Calu3 (cell line): ENCODE results near the gene CNTN1. TPM values are rescaled to one million over a fixed set of nuclear protein-coding genes. Genes with fewer than 3 reads are reported as not detected.

Experiments
- BruUV-seq: library from RNA; stranded (reverse); fragments of 400-500 nt; replicated peaks from 2 replicates; lab custom pipeline; 2021; lab: Mats Ljungman, UMichigan
- CTCF ChIA-PET: fragments of 300-600 bp; sonication (Branson Sonifier 250); formaldehyde crosslinking; loops from one replicate; lab custom pipeline; 2022; ENCODE audit warnings: antibody characterized with exemption; lab: Charles Lee
- DNase-seq: peaks from one replicate; pipeline ENCODE4 v3.0.0; 2022
- H3K27ac Mint-ChIP-seq: one replicate; pipeline ENCODE4 v1.8.0; 2022; ENCODE audit warnings: mixed read lengths; ENCODE audit not compliant: unreplicated experiment
- H3K27me3 Mint-ChIP-seq: one replicate; pipeline ENCODE4 v1.8.0; 2022; ENCODE audit warnings: mixed read lengths; ENCODE audit not compliant: unreplicated experiment
- H3K36me3 Mint-ChIP-seq: one replicate; pipeline ENCODE4 v1.8.0; 2022; ENCODE audit warnings: mild to moderate bottlenecking, moderate library complexity, mixed read lengths; ENCODE audit not compliant: insufficient read depth, unreplicated experiment
- H3K4me1 Mint-ChIP-seq: one replicate; pipeline ENCODE4 v1.8.0; 2022; ENCODE audit warnings: mild to moderate bottlenecking, low read depth, mixed read lengths; ENCODE audit not compliant: unreplicated experiment
- H3K4me3 Mint-ChIP-seq: one replicate; pipeline ENCODE4 v1.8.0; 2022; ENCODE audit warnings: mild to moderate bottlenecking, low read depth, moderate library complexity, mixed read lengths; ENCODE audit not compliant: unreplicated experiment
- H3K9me3 Mint-ChIP-seq: one replicate; pipeline ENCODE4 v1.8.0; 2022; ENCODE audit warnings: low read depth, mixed read lengths; ENCODE audit not compliant: unreplicated experiment
- intact Hi-C: fragments of 100-400 bp; cut with micrococcal nuclease; formaldehyde crosslinking; loops from one replicate; pipeline ENCODE4 v1.10.0; 2022; ENCODE audit not compliant: unreplicated experiment
- total RNA-seq: library from RNA; stranded (reverse); gene quantifications from 2 replicates; pipeline ENCODE4 v1.2.3, GENCODE V29; 2022
- TF ChIP-seq, protein P1 (sequence below): fragments of 200-600 bp; IDR thresholded peaks from one replicate; pipeline ENCODE4 v1.8.0; 2022; ENCODE audit warnings: antibody characterized with exemption; ENCODE audit not compliant: unreplicated experiment

Gene CNTN1
- total RNA-seq, 1 experiment from 2014 or later = not detected

DNA sequence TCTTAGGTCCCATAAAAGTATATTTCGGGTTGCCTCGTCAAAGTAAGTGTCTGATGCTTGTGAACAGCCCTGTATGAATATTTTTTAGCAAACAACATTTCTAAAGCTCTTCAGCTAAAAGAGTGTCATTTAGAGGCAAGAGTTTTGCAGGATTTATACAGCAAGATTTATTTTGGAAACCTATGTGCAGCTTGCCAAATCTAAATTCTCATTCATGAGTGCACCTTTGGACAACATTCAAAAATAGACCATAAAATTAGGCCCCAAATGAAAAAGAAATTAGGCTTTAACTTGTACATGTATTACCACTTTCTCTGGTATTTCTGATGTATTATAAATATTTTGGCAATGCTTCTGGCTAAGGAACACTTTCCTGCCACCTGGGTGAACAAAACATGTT is 271.5 kb downstream of the CNTN1 start:
- Mint-ChIP-seq H3K36me3 (no peaks in the 10 kb centered on the region), H3K27me3 (no peaks in the 10 kb centered on the region), H3K9me3 (no peaks in the 10 kb centered on the region), H3K4me1 (no peaks in the 10 kb centered on the region), H3K27ac (no peak overlapping the region), H3K4me3 (no peak overlapping the region)
- no peak for DNase-seq
- no TSS peak for BruUV-seq
- intact Hi-C loops = no loop called here
- CTCF ChIA-PET = no interaction called here
- TF ChIP-seq, protein P1, sequence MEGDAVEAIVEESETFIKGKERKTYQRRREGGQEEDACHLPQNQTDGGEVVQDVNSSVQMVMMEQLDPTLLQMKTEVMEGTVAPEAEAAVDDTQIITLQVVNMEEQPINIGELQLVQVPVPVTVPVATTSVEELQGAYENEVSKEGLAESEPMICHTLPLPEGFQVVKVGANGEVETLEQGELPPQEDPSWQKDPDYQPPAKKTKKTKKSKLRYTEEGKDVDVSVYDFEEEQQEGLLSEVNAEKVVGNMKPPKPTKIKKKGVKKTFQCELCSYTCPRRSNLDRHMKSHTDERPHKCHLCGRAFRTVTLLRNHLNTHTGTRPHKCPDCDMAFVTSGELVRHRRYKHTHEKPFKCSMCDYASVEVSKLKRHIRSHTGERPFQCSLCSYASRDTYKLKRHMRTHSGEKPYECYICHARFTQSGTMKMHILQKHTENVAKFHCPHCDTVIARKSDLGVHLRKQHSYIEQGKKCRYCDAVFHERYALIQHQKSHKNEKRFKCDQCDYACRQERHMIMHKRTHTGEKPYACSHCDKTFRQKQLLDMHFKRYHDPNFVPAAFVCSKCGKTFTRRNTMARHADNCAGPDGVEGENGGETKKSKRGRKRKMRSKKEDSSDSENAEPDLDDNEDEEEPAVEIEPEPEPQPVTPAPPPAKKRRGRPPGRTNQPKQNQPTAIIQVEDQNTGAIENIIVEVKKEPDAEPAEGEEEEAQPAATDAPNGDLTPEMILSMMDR = no peak

DNA sequence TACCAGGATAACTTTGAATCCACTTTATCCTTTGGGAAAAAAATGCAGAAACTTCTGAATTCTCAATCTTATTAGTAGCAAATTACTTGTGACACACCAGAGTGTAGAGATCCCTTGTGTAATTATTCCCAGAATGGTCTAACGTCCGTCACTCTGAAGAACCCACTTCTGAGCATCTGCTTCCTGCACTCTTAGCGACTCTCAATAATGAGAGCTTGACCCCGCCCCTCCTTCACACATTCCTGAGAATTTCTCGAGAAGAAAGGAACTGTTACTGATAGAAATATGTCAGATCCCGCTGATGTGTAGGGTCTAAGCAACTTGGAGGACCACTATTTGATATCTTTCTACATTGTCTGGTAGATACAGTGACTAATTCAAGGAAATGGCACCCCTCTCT is 277.6 kb downstream of the CNTN1 start:
- no peaks in the 10 kb centered on the region for H3K4me1 Mint-ChIP-seq
- intact Hi-C loops = no loop called here
- CTCF ChIA-PET = no interaction called here
- no peak overlapping the region for H3K4me3 Mint-ChIP-seq
- no peaks in the 10 kb centered on the region for H3K9me3 Mint-ChIP-seq
- no peaks in the 10 kb centered on the region for H3K27me3 Mint-ChIP-seq
- H3K36me3 Mint-ChIP-seq = no peaks in the 10 kb centered on the region
- no peak overlapping the region for H3K27ac Mint-ChIP-seq
- no peak for DNase-seq
- no TSS peak for BruUV-seq
- TF ChIP-seq, protein P1 = no peak

DNA sequence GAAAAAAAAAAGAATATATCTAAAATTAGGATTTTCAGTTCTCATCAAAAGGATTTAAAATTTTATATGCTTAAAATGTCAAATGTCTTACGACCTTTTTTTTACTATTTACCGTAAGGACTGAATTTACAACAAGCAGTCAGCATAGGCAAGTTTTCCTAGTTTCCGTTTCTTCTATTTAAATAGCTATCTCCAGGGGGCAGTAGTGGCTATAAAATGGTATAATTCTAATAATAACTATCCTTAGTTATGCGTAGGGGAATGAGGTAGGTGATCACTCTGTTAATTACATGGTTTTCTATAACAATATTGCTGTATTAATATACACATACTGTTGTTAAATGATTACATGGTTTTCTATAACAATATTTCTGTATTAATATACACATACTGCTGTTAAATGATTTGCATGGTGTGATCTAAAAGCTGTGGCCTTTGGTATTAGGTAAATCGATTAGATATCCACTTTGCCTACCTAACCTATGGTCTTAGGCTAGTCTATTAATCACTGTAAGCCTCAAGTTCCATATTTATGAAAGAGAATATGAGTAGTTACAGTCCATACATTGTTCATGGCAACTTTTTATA is 278.2 kb downstream of the CNTN1 start:
- H3K4me1 Mint-ChIP-seq = no peaks in the 10 kb centered on the region
- BruUV-seq = no TSS peak
- H3K27me3 Mint-ChIP-seq = no peaks in the 10 kb centered on the region
- TF ChIP-seq, protein P1 = no peak
- H3K4me3 Mint-ChIP-seq = no peak overlapping the region
- no peak for DNase-seq
- H3K9me3 Mint-ChIP-seq = no peaks in the 10 kb centered on the region
- CTCF ChIA-PET = no interaction called here
- no peaks in the 10 kb centered on the region for H3K36me3 Mint-ChIP-seq
- no peak overlapping the region for H3K27ac Mint-ChIP-seq
- intact Hi-C loops = no loop called here

DNA sequence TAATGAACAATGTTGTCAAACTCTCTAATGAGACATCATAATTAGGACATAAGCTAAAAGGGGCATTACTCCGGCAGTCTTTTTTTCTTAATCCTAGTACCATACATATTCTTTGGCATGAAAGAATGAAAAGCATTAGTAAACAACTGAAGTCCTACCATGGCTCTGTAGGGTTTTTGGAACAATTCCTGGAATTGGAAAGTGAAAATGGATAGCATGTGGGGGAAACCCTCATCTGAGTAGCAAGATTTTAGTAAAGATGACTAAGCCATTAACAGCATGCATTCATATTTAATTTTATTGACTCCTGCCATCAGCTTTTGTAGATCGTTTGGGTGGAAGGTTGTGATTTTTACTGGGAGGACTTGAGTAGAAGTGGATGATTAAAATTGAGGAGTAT is 279.7 kb downstream of the CNTN1 start:
- CTCF ChIA-PET = no interaction called here

More for the DNA sequence above, 279.7 kb downstream of the CNTN1 start:
- intact Hi-C loops = no loop called here
- BruUV-seq = no TSS peak
- no peaks in the 10 kb centered on the region for H3K4me1 Mint-ChIP-seq
- H3K27ac Mint-ChIP-seq = no peak overlapping the region
- no peaks in the 10 kb centered on the region for H3K9me3 Mint-ChIP-seq
- TF ChIP-seq, protein P1 = no peak
- H3K27me3 Mint-ChIP-seq = no peaks in the 10 kb centered on the region
- H3K4me3 Mint-ChIP-seq = no peak overlapping the region
- DNase-seq = no peak
- no peaks in the 10 kb centered on the region for H3K36me3 Mint-ChIP-seq
